Cardiac muscle cell (in vitro differentiated cells and primary cell): ENCODE data around the gene AGAP1. TPM values are rescaled to one million over a fixed set of nuclear protein-coding genes. Genes with fewer than 3 reads are reported as not detected.
A peak's percentile ranks its signal among the peaks of the same experiment; 100 is the strongest.

Experiments
- DNase-seq, 2 donors: peaks; one replicate each; pipeline versions ENCODE4 v3.0.0 to v3.0.0-alpha.2; 2010 to 2017; ENCODE audit warnings: low read depth in 1 of 2, low spot score in 1 of 2
- H3K27ac ChIP-seq: fragments of 200-600 bp; sonication (generic); 2 replicates; pipeline ENCODE4 v1.5.1; 2016
- H3K27me3 ChIP-seq: fragments of 200-600 bp; sonication (generic); 2 replicates; pipeline ENCODE4 v1.6.0; 2016; ENCODE audit warnings: control low read depth
- H3K36me3 ChIP-seq: fragments of 200-600 bp; sonication (generic); 2 replicates; pipeline ENCODE4 v1.5.1; 2016; ENCODE audit warnings: control low read depth
- H3K4me1 ChIP-seq: fragments of 200-600 bp; sonication (generic); 2 replicates; pipeline ENCODE4 v1.8.1; 2017; ENCODE audit warnings: low read depth, mild to moderate bottlenecking, mixed run types
- H3K4me3 ChIP-seq: fragments of 200-600 bp; sonication (generic); 2 replicates; pipeline ENCODE4 v1.5.1; 2016; ENCODE audit warnings: mild to moderate bottlenecking
- H3K9me3 ChIP-seq: fragments of 200-600 bp; sonication (generic); 2 replicates; pipeline ENCODE4 v1.5.1; 2017; ENCODE audit warnings: low read depth, mild to moderate bottlenecking, control low read depth
- CTCF ChIP-seq: IDR thresholded peaks from 2 replicates; pipeline ENCODE4 v1.5.1; 2012; ENCODE audit warnings: low read depth, mild to moderate bottlenecking, low read length
- polyA plus RNA-seq: library from polyadenylated mRNA; unstranded; fragments of >200 nt; fragmentation: Nextera tagmentation; extraction: Ambion mirVana; gene quantifications from 2 replicates; pipeline ENCODE4 v1.2.1, GENCODE V29; 2016
- total RNA-seq: library from RNA; depleted of rRNA; stranded (reverse); fragments of >200 nt; gene quantifications from 2 replicates; pipeline ENCODE4 v1.2.3, GENCODE V29; 2016

Gene AGAP1
- total and polyA plus RNA-seq, 2 experiments from 2014 or later = 8.6 to 38.2 TPM

DNA sequence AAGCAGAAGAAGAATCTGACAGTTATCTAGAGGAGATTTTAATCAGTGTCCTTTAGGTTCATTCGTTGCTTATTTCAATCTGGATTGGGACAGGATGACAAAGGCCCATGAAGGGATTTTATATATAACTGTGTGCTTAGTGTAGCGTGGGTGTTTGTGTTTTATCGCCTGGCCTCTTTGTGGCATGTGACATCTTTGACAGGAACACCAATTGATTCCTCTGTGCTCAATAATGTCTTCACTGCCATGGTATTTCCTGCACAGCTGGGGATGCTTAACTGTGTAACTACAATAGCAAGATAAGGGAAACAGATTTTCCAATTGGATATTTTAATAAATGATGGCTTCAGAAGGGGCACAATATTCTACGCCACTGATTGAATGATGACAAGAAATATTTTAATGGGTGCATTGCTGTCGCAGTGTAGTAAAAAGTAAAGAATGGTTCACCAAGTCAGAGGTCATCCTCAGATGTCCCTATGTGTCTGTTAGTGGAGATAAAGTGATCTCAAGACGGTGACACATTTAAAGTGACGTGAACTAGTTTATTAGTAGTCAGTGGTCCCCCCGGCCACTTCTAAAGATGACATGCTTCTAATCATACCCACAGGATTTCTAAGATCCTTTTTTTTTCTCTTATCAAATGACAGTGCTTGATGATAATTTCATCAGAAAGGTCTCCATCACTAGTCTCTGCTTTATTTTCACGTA is 160.4 kb downstream of the AGAP1 start:
- Histone ChIP-seq H3K27me3 (no peaks in the 10 kb centered on the region), H3K4me3 (no peak overlapping the region), H3K36me3 (no peaks in the 10 kb centered on the region), H3K4me1 (peaks cover 14% of the 10 kb centered on the region), H3K9me3 (no peaks in the 10 kb centered on the region), H3K27ac (no peak overlapping the region)
- no peak for TF ChIP-seq CTCF
- no peak for DNase-seq

DNA sequence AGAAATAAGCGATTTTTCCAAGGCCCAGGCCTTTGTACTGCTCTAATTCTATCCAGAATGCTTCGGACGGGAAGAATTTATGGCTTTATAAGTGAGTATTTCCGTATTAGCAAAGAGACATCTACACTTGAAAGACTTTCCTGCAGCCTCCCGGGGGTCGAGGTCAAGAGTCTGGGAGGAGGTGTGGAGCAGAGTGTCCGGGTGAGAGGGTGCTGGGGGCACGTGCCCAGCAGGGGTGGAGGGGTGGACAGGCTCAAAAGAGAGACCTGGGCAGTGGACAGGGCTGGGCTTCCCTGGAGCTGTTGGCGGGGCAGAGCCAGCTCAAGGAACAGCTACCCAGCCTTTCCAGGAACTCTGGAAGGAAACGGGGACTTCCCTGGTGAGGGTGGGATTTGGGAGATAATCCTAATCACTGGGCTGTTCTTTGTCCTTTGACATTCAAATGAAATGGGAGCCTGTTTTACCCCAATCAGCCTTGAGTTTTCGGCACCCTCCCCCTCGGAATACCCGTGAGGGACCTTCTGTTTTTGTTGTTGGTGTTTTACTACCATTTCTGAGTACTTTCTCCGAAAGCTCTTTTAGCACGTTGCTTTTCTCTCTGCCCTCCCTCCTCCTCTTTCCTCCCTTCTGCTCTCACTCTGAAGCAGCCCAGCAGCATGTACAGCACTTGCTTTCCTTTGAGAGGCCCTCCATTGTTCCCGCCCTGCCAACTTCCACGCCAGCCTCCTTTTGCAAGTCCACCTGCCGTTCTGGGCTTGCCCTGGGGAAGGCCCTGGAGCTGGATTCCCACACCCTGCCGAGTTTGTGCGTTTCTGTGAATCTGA is 164.7 kb downstream of the AGAP1 start:
- no peak overlapping the region for H3K4me3 ChIP-seq
- peaks cover 14% of the 10 kb centered on the region for H3K4me1 ChIP-seq
- no peak for DNase-seq
- peak overlapping the region; percentile 16 for H3K27ac ChIP-seq
- no peak for TF ChIP-seq CTCF
- no peaks in the 10 kb centered on the region for H3K36me3 ChIP-seq
- no peaks in the 10 kb centered on the region for H3K27me3 ChIP-seq
- no peaks in the 10 kb centered on the region for H3K9me3 ChIP-seq

- H3K4me1 ChIP-seq = peaks cover 14% of the 10 kb centered on the region
- TF ChIP-seq CTCF = no peak
- H3K27ac ChIP-seq = no peak overlapping the region
- H3K9me3 ChIP-seq = no peaks in the 10 kb centered on the region
- H3K4me3 ChIP-seq = no peak overlapping the region
- peak in 1 of 2 donors; percentile 87 for DNase-seq
- H3K36me3 ChIP-seq = no peaks in the 10 kb centered on the region
- no peaks in the 10 kb centered on the region for H3K27me3 ChIP-seq
Measured at GRCh38 chr2:235659767-235660322, 166.0 kb downstream of the AGAP1 start.

DNA sequence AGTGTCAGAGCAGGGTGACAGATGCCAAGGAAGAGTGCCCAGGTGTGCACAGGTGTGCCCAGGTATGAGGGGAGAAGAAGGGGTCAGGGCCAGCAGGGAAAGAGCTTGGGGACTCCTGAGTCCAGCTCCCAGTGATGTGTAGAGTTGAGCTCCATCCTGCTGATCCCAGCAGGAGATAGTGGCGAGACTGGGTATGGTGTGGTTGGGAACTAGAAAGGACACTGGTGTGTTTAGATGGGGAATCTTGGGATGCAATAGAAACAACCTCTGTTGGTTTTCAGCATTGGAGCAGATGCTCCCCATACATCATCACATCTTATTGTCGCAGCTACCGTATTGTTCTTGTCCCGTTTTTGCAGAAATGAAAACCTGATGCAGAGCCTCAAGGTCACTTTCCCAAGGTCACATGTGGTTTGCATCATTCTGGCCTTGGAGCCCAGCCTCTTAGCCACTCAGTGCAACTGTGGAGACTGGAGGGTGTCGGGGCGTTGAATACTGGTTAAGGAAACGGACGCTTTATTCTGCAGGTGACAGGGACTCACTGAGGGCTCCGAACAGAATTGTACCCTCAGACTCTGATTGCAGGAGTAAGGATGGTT is 166.7 kb downstream of the AGAP1 start:
- Histone ChIP-seq H3K36me3 (no peaks in the 10 kb centered on the region), H3K4me3 (no peak overlapping the region), H3K9me3 (no peaks in the 10 kb centered on the region), H3K27me3 (no peaks in the 10 kb centered on the region), H3K27ac (no peak overlapping the region), H3K4me1 (peaks cover 17% of the 10 kb centered on the region)
- no peak for TF ChIP-seq CTCF
- DNase-seq = no peak

DNA sequence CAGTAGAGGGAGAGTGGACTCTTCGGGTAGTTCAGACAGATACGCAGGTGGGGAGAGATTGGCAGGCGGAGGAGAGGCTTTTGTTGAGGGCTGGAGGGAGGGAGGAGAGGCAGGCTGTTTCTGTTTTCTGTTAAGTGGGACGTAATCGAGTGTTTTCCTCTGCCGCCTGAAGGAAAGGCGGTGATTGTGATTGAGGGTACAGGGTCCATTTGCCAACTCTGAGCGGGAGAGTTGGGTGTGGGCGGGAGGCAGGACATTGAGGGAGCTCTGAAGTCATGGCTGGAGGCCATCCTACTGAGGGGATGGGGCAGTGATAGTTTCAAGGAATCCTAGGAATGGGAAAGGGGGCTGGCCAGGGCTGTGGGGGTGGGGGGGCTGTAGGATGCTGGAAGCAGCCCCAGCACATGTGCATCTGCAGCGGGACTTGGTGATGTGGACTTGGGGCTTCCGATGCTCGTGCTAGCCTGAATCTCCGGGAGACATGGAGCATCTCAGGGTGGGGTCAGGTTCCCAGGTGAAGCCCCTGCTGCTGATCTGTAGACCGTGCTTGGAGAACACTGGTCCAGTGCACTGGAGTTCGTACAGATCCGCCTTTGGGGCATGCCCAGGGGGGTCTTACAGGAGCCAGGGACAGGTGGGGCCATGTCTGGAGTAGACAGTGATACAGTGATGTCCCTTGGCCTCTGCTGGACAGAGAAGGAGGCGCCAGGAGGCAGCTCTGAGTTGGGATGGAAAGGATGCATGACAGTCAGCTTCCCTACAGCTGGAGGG is 167.5 kb downstream of the AGAP1 start:
- H3K36me3 ChIP-seq = no peaks in the 10 kb centered on the region
- no peak for DNase-seq
- H3K27ac ChIP-seq = no peak overlapping the region
- peaks cover 25% of the 10 kb centered on the region for H3K4me1 ChIP-seq
- H3K9me3 ChIP-seq = no peaks in the 10 kb centered on the region
- no peak overlapping the region for H3K4me3 ChIP-seq
- TF ChIP-seq CTCF = no peak
- no peaks in the 10 kb centered on the region for H3K27me3 ChIP-seq
